GM19328 (cell line): ENCODE results near the gene ONECUT2.
"Not testable (repeated sequence)": the region's sequence is repeated elsewhere in the genome, so short reads cannot be mapped to it uniquely, and the experiment has no call there.

Experiments used
- ATAC-seq: cut with Tn5 transposase; IDR thresholded peaks from one replicate; pipeline ENCODE4 v1.9.1; 2021; ENCODE audit warnings: mild to moderate bottlenecking, moderate library complexity; ENCODE audit not compliant: unreplicated experiment

ONECUT2 gene

DNA sequence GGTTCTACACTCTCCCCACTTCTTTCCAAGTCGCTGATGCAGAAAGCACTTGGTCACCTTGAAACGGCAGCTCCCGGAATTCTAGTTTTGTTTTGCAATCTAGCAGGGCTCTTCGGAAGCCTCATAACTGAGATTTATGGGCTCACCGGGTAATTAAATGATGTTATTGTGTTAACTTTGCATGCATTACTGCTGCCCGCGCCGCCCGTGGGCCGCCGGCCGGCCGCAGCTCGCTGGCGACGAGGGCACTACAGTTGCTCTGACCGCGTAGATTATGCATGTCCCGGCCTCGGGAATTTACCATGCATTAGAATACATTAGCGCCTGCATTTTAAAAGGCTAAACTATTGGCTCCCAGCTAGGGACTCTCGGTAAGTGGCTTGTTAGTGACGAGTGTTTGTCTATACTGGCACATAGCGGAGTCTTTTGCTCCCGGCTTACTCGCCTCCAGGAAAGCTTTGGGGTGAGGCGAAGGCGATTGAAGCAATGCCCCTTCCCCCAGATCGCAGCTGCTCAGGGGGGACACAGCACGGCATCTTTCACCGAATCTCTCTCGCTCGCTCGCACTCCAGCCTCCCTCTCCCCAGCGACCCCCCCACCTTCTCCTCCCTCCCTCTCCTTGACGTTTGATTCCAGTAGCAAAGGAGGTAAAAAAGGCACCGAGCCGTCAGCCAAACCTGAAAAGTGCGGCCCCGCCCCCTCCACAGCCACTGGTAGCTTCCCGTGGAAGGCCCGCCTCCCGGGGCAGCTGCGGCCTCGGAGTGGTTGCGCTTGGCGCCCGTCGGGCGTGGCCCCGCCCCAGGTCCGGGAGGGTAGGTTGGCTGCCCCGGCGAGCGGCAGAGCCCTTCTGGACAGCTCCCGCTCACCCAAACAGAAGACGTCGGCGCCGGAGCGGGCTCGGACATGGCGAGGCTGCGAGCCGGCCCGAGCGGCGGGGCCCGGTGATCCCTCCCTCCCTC, at the start of gene ONECUT2:
Gene ONECUT2, plus strand, starts transcription at position 839 of the 959 bp plus-strand sequence. CDS start 343 bp downstream, outside the sequence.
- no peak for ATAC-seq

DNA sequence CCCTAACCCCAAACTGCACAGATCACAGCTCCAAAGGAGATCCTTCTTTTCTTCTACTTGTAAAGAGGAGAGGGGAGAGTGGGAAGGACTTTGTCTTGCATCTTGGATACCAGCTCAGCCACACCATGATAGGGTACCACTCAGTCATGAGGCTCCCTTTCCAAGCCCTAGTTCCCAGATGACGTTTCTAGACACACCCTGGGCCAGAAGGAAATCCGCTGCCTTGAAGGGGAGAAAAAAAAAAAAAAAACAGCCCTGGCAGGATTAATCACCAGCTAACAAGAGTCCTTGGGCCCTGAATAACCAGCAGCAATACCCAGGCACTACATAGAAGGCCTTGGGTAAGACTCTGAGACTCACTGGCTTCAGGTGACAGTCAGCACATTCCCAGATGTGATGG, 45.9 kb upstream of the ONECUT2 start:
- no peak for ATAC-seq

DNA sequence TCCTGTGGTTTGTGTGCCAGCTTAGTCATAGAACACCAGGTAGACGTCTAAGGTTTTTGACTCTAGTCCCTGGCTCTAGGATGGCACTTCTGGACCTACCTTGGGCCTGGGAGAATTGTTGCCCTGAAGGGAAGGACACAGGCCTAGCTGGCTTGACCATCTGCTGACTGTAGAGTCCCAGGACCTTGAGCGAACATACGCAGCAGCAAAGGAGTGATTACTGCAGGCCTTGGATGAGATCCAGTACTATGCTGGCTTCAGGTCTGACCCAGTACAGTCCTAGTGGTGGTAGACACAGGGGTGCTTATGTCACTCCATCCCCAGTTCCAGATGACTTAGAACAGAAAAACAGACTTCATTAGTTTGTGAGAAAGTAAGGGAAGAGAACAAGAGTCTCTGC, 45.1 kb upstream of the ONECUT2 start:
- ATAC-seq, result no peak

DNA sequence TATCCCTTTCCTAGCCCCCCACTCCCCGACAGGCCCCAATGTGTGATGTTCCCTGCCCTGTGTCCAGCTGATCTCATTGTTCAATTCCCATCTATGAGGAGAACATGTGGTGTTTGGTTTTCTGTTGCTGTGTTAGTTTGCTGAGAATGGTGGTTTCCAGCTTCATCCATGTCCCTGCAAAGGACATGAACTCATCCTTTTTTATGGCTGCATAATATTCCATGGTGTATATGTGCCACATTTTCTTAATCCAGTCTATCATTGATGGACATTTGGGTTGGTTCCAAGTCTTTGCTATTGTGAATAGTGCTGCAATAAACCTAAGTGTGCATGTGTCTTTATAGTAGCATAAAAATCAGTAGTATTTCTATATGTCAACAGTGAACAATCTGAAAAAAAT, 40.4 kb upstream of the ONECUT2 start:
- ATAC-seq, result not testable (repeated sequence)

DNA sequence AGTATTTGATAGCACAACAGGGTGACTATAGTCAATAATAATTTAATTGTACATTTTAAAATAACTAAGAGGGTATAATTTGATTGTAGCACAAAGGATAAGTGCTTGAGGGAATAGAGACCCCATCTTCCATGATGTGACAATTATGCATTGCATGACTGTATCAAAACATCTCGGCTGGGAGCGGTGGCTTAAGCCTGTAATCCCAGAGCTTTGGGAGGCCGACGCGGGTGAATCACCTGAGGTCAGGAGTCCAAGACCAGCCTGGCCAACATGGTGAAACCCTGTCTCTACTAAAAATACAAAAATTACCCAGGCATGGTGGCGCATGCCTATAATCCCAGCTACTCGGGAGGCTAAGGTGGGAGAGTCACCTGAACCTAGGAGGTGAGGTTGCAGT, 38.3 kb upstream of the ONECUT2 start:
- not testable (repeated sequence) for ATAC-seq

DNA sequence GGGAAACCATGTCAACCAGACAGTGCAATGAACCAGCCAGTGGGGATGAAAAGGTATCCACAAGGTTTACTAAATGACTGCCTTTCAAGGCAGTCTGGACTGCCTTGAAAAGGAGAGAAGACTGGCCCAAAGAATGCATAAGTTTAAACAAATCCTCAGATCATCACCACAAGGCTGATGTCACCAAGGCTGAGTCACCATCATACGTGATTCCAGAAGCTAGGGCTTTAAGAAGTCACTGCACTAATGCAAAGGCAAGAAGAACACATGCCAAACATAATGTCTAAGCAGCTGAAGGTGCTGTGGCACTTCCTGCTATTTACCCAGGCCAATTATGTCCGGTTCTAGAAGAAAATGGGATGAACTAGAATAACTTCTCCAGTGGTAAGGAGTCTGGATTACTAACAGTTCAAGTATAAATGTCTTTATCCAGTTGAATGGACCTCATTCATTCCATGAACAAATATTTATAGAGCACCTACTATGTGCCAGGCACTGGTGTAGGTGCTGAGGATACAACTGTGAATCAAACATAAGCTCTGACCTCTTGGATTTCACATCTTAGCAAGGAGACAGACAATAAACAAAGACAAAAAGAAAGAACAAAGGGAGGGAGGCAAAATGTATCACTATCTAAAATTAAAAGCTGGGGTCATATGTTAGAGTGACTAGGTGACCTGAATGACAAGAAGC, 37.6 kb upstream of the ONECUT2 start:
- ATAC-seq, result no peak

DNA sequence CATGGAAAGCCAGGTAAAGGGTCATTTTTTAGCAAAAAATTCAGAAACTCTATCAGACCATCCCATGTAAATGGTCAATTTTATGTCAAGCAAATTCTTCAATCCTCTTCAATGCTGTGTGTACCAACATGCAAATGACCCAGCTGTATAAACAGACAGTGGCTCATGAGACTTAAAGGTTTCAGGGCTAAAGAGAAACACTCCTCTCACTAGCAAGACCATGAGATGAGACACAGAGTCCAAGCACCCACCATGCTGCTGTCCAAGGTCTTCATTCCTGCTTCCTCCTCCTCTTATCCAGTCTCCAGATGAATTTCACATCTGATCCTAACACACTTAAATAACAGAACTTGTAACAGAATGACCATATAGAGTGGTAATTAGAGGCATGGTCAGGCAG, 30.8 kb upstream of the ONECUT2 start:
- ATAC-seq, result no peak

DNA sequence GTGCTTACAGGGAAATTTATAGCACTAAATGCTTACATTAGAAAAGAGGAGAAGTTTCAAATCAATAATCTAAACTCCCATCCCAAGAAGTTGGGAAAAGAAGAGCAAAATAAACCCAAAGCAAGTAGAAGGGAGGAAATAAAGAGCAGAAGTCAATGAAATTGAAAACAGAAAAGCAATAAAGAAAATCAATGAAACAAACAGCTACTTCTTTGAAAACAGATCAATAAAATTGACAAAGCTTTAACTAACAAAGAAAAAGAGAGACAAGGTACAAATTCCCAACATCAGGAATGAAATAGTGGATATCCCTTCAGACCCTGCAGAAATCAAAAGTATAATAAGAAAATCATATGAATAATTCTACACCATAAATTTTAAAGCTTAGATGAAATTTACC, 25.5 kb upstream of the ONECUT2 start:
- no peak for ATAC-seq

DNA sequence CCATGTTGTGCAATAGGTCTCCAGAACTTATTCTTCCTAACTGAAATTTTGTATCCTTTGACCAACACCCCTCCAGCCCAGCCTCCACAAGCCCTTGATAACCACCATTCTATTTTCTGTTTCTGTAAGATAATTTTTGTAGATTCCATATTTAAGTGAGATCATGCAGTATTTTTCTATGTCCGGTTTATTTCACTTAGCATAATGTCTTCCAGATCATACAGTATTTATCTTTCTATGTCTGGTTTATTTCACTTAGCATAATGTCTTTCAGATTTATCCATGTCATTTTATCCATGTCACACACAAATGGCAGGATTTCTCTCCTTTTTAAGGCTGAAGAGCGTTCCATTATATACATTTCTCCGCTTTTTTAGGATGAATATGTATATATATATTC, 24.4 kb upstream of the ONECUT2 start:
- ATAC-seq, result no peak

DNA sequence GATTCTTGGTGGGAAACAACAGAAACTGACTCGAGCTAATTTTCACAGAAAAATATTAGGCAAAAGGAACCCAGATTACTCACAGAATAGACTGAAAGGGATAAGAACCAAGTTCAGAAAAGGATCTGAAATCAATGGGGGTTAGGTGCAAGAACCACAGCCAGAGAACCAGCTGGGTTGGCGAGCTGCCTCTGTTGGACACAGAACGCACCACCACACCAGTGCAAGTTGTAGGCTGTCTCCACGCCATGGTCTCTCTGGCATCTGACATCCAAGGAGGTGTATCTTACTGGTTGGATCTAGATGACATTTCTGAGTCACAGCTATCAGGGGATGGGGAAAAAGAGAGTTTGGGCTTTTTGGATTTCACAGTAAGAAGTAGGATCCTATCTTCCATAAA, 18.6 kb upstream of the ONECUT2 start:
- ATAC-seq, result no peak

DNA sequence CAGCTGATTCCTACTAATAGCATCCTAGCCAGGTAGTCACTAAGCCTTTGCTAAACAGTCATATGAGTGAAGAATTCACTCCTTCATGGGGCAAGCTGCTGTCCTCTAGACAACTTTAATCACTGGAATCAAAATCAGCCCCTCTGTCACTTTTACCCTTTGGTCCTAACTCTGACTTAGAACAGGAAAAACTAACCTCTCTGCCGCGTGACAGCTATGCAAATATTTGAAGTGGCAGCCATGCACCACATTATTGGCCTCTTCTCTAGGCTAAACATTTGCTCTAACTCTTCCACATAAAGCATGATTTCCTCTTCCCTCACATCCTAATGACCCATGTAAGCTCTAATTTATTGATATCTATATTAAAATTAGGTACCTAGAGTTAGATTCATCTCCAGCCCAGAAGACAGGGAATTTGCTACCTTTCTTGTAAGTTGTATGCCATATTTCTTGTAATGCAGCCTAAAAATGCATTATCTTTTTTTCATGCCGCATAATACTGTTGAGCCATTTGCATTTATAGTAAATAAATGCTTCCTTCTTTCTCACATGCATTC, 12.8 kb upstream of the ONECUT2 start:
- ATAC-seq, result no peak

DNA sequence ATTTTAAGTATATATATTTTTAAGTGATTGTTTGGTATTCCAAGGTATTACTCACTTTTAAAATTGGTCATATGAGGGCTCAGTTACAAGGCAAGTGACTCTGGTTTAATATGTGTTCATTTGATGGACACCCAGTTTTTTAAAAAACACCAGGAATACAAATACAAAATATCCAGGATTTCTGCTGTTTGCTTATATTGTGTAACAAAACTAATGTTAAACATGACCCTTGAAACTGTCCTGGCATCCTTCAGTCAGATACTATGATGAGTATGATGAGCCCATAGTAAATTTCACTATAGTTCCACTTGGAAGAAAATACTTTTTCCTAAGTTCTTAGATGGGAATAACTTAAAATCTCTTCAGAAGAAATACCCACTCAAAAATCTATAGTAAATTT, 11.4 kb upstream of the ONECUT2 start:
- no peak for ATAC-seq

DNA sequence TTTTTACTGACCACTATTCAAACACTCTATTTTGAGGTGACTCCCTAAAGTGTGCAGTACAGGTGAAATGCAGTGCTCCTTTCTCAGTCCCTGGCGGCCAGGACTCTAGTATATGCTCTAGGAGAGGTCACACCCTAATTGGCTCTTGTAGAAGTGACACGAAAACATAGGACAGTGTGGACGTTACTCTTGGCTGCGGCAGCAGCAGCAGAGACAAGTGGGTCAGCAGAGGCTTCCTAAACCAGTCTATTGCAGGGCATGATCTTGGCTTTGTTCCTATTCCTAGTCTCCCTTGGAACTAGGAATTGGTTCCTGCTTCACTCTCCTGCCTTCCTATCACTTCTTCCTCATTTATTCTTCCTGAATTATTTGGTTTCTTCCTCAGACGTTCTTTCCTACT, 10.1 kb upstream of the ONECUT2 start:
- no peak for ATAC-seq

DNA sequence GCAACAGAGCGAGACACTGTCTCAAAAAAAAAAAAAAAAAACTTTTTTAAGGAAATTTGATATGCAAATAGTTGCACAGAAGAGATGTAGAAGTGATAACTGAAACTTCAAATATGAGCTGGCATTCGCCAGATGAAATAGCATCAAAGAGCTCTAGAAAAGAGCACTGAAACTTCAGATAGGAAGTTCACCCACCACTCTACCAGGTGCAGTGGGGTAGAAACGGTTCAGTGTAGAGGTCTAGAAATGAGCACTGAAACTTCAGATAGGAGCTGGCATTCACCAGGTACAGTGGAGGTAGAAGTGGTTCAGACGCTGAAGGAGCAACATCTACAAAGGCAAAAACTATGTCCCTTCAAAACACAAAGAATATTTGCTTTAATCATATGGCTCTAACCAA, 9.0 kb upstream of the ONECUT2 start:
- no peak for ATAC-seq

DNA sequence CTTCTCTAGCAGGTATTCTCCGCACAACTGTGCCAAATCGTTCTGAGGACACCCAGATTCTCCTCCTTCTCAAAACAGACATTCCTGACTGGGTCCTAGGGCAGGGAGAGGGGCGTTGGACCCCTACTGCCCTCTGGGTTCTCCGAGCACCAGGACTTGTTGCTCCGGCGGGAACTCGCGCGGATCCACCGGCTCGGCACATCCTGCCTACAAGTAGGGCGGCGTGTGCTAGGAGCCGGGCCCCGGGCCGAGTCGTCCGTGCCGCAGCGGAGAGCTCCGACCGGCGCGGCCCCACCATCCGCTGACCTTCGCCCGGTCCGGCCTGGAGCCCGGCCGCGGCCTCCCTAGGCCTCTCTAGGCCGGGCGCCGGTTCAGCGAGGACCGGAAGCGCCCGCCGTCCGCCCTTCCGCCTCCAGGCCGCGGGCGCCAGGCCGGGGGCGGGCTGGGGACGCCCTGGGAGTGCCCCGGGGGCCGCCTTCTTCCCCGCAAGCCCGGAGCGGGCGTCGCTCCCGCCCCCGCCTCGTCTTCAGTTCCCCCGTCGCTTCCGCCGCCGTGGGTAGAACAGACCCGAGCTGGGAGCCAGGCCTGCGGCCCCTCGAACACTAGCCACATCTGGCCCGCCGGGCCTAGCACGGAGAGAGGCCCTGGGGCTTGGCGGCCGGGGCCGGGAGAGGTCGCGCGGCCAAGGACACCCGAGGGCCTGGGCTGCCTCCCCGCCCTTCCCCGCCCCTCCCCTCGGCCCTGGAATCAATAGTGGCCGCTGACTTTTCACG, 7.6 kb upstream of the ONECUT2 start:
- no peak for ATAC-seq

DNA sequence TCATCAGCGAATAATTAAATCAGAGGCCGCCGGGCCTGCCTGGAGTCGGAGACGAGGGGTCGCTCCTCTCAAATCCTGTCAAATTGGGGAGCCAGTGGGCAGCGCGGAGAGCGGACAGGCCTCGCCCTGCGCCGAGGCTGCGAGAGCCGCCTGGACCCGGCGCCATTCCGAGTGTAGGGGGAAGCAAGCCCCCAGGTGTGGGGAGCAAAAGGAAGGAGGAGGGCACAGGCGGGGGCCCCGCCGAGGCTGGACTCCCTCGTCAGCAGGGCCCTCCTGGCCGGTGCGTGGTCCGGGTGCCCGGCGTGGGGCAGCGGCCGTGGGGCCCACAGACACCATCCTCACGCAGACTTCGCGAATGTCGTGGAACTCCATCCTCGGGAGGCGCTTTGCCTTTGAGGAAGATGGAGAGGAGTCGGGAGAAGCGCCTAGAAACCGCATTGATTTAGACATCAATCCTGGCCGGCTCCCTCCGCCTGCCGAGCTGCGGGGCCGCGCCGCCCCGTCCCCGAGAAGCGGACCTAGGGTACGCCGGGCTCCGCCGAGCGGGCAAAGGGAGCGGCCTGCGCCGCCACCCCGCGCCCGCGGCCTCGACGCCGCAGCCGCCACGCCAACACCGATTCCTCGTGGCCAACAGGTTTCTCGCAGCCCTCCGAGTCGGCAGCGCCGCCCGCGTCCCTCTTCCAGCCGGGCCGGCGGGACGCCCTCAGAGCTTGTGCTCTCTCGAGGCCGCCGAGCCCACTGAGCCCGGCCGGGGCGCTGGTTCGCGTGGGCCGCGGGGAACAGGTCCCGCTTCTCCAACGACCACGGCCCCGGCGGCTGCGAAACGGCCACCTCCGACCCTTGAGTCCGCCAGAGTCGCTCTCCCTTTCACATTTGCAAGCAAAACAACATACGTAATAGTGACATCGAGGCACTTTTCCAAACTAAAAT, 6.7 kb upstream of the ONECUT2 start:
- ATAC-seq, result no peak

DNA sequence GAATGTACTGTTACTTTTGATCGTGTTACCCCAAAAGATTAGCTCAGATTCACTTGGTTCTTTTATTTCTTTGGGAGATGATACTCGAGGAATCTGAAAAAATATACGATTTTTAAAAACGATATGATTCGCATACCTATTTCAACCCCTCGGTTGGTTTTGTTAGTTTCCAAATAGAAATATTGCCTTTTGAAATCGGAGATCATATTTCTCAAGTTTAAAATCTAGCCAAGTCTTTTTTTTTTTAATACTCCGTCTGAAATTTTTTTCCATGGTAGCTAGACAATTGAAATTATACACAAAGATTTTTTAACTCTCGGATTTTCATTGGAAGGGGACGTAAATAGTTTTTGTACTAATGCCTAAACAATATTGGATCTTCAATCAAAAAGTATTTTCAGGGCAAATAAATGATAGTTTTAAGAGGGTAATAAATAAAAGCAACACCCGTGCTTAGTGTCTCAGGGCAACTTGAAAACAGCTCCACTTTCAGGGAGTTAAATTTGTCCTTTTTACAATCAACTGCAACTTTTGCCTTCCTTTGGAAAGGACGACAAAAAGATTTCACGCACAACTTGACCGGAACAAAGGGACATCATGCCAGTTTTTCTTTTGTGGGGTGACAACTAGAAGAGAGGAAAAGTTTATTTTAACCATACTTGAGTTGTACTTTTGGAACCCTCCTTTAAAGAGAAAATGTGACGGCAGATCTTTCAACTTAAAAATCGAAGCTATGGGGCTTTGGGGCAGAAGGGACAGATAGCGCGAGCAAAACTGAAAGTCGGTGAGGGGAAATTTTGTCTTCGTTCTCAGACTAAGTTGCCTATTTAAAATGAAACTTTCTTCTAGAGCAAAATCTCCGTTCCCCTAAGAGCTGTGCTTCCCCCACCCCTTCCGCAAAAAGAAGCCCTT, 5.8 kb upstream of the ONECUT2 start:
- ATAC-seq, result no peak

DNA sequence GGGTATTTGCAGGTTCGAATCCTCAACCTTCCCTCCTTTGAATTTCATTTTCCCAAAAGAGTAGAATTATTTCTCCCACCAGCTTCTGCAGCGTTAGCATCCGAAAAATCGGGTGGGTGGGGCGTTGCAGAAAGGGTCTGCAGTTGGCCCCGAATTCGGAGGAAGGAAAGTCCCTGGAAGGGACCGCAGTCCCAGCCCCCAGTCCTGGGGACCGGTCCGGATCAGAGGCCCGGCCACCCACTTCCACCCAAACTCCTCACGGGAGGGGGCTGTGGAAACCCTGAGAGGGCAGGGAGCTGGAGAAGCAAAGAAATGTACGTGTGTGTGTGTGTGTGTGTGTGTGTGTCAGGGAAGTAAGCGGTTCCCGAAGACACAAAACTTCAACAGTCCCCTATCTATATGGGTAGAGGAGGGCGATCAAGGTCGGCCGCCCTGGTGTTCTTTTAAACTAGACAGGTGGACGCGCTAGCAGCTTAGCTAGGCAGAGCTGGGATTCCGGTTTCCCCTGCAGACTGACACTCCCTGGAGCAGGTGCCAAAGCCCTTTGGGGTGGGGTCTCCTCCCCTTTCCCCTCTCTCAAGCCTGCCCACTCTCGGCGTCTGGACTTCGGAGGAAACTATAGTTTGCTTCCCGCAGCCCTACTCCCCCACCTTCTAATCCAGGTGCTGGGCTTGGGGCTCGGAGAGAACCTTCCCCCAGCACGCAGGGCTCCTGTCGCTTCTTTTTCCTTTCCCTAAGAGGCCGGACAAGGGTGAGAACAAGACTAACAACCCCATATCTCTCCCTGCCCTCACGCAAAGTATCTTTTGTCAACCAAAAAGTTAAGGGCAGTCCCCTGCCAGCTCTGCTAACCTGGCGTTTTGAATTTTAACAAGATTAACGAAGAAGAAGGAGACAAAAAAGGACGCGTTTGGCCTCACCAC, 4.8 kb upstream of the ONECUT2 start:
- ATAC-seq, result no peak
